ENCODE measurements around the gene RGP1. TPM values are rescaled to one million over a fixed set of nuclear protein-coding genes. Genes with fewer than 3 reads are reported as not detected.

The RGP1 gene
- total RNA-seq, 1 experiment from 2014 or later, result 26.6 TPM

- Mint-ChIP-seq H3K9me3 (ENCODE audit: low read depth, unreplicated experiment) (no peaks in the 10 kb centered on the region), H3K36me3 (ENCODE audit: insufficient read depth, unreplicated experiment) (peaks cover 45% of the 10 kb centered on the region), H3K4me1 (ENCODE audit: low read depth, unreplicated experiment) (peaks cover 38% of the 10 kb centered on the region), H3K27ac (ENCODE audit: unreplicated experiment) (peak overlapping the region; percentile 76), H3K27me3 (ENCODE audit: unreplicated experiment) (no peaks in the 10 kb centered on the region), H3K4me3 (ENCODE audit: low read depth, unreplicated experiment) (peak overlapping the region; percentile 45)
- TF ChIP-seq CTCF (IDR thresholded peaks at IDR 0.05; ENCODE audit: unreplicated experiment), result no peak
- intact Hi-C loops (cut with micrococcal nuclease; ENCODE audit: unreplicated experiment), result no loop called here
- no TSS peak for BruUV-seq (replicated peaks)
- no peak for DNase-seq
- CTCF ChIA-PET, result interaction anchor here (0.7 to 0.9 kb wide), 3 partner anchors 10 to 31 kb away, joined by 3 to 5 read pairs (median 3); no protein-coding TSS in a partner anchor
These were observed 10.7 kb downstream of the RGP1 start for GRCh38 chr9:35759795-35760194.

DNA sequence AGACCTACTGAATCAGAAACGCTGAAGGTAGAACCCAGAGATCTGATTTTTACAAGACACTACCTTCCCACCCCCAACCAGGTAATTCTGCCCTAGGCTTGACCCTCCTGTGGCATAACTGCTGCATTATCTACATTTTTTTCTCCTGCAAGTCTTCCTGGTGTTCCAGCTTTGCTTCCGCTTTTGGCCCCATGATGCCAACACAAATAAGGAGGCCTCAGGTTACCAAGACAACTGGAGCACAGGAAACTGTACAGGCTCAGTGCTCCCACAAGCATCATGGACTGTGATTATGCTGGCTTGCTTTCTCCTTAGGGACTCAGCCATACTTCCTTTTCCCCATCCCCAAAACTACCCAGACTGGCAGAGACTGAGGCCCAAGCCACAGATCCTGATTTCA, 11.6 kb downstream of the RGP1 start:
- intact Hi-C loops (cut with micrococcal nuclease; ENCODE audit: unreplicated experiment), result no loop called here
- Mint-ChIP-seq H3K27me3 (ENCODE audit: unreplicated experiment) (no peaks in the 10 kb centered on the region), H3K27ac (ENCODE audit: unreplicated experiment) (peak overlapping the region; percentile 76), H3K4me1 (ENCODE audit: low read depth, unreplicated experiment) (peaks cover 38% of the 10 kb centered on the region), H3K9me3 (ENCODE audit: low read depth, unreplicated experiment) (no peaks in the 10 kb centered on the region), H3K36me3 (ENCODE audit: insufficient read depth, unreplicated experiment) (peaks cover 45% of the 10 kb centered on the region), H3K4me3 (ENCODE audit: low read depth, unreplicated experiment) (peak overlapping the region; percentile 45)
- DNase-seq, result peak; percentile 72
- CTCF ChIA-PET, result interaction anchor here (0.7 to 0.9 kb wide), 2 partner anchors 11 to 30 kb away, joined by 3 read pairs; no protein-coding TSS in a partner anchor
- TF ChIP-seq CTCF (IDR thresholded peaks at IDR 0.05; ENCODE audit: unreplicated experiment), result no peak
- BruUV-seq (replicated peaks), result no TSS peak

DNA sequence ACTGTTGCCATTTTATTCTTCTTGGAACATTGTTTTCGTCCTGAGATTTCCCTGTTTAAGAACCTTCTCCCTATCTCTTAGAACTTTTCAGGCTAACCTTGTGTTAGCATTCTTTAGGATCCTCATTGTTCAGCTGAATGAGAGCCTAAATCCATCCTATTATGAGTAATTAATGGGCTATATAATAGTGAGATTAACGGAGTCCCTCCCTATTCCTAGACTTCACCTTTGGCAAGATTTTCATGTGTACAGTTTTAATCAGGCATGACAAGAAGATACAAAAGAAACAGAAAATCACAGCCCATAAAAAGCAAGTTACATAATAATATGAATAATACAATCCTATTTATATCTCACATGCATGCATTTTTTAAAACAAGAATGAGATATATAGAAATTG, 14.1 kb downstream of the RGP1 start:
- Mint-ChIP-seq H3K27ac (ENCODE audit: unreplicated experiment) (no peak overlapping the region), H3K9me3 (ENCODE audit: low read depth, unreplicated experiment) (no peaks in the 10 kb centered on the region), H3K4me1 (ENCODE audit: low read depth, unreplicated experiment) (peaks cover 36% of the 10 kb centered on the region), H3K36me3 (ENCODE audit: insufficient read depth, unreplicated experiment) (peaks cover 25% of the 10 kb centered on the region), H3K27me3 (ENCODE audit: unreplicated experiment) (no peaks in the 10 kb centered on the region), H3K4me3 (ENCODE audit: low read depth, unreplicated experiment) (no peak overlapping the region)
- no peak for TF ChIP-seq CTCF (IDR thresholded peaks at IDR 0.05; ENCODE audit: unreplicated experiment)
- DNase-seq, result no peak
- intact Hi-C loops (cut with micrococcal nuclease; ENCODE audit: unreplicated experiment), result no loop called here
- CTCF ChIA-PET, result no interaction called here
- BruUV-seq (replicated peaks), result no TSS peak

GRCh38 chr9:35763803-35764202, 14.7 kb downstream of the RGP1 start:
- no TSS peak for BruUV-seq (replicated peaks)
- peaks cover 21% of the 10 kb centered on the region for H3K36me3 Mint-ChIP-seq (ENCODE audit: insufficient read depth, unreplicated experiment)
- H3K4me1 Mint-ChIP-seq (ENCODE audit: low read depth, unreplicated experiment), result peaks cover 30% of the 10 kb centered on the region
- no peak overlapping the region for H3K27ac Mint-ChIP-seq (ENCODE audit: unreplicated experiment)
- CTCF ChIA-PET, result no interaction called here
- no peak for DNase-seq
- no peak for TF ChIP-seq CTCF (IDR thresholded peaks at IDR 0.05; ENCODE audit: unreplicated experiment)
- no peaks in the 10 kb centered on the region for H3K27me3 Mint-ChIP-seq (ENCODE audit: unreplicated experiment)
- intact Hi-C loops (cut with micrococcal nuclease; ENCODE audit: unreplicated experiment), result no loop called here
- no peaks in the 10 kb centered on the region for H3K9me3 Mint-ChIP-seq (ENCODE audit: low read depth, unreplicated experiment)
- no peak overlapping the region for H3K4me3 Mint-ChIP-seq (ENCODE audit: low read depth, unreplicated experiment)

Measured in Calu3 (cell line).